Smooth muscle cell (in vitro differentiated cells): ENCODE data around the gene C2CD4A. TPM values are rescaled to one million over a fixed set of nuclear protein-coding genes. Genes with fewer than 3 reads are reported as not detected.
A peak's percentile ranks its signal among the peaks of the same experiment; 100 is the strongest.

Experiments used
- DNase-seq: peaks from one replicate; lab custom pipeline; 2025; ENCODE audit not compliant: unreplicated experiment; lab: John Stamatoyannopoulos, UW
- H2AFZ ChIP-seq: fragments of 200-600 bp; sonication (generic); 2 replicates; pipeline ENCODE4 v1.6.0; 2016; ENCODE audit warnings: antibody characterized with exemption, low read depth, mild to moderate bottlenecking
- H3F3A ChIP-seq: fragments of 200-600 bp; sonication (generic); 2 replicates; pipeline ENCODE4 v1.6.0; 2017; ENCODE audit warnings: antibody characterized with exemption, low read depth
- H3K27ac ChIP-seq: fragments of 200-600 bp; sonication (generic); 2 replicates; pipeline ENCODE4 v1.5.1; 2016; ENCODE audit warnings: low read depth, mild to moderate bottlenecking
- H3K27me3 ChIP-seq: fragments of 200-600 bp; sonication (generic); 2 replicates; pipeline ENCODE4 v1.6.1; 2016; ENCODE audit warnings: low read depth, mild to moderate bottlenecking
- H3K36me3 ChIP-seq: fragments of 200-600 bp; sonication (generic); 2 replicates; pipeline ENCODE4 v1.5.1; 2016; ENCODE audit warnings: low read depth
- H3K4me1 ChIP-seq: fragments of 200-600 bp; sonication (generic); 2 replicates; pipeline ENCODE4 v1.5.1; 2016; ENCODE audit warnings: low read depth
- H3K4me2 ChIP-seq: fragments of 200-600 bp; sonication (generic); 2 replicates; pipeline ENCODE4 v1.6.0; 2016; ENCODE audit warnings: mild to moderate bottlenecking
- H3K4me3 ChIP-seq: fragments of 200-600 bp; sonication (generic); 2 replicates; pipeline ENCODE4 v1.5.1; 2016; ENCODE audit warnings: mild to moderate bottlenecking
- H3K79me2 ChIP-seq: fragments of 200-600 bp; sonication (generic); 2 replicates; pipeline ENCODE4 v1.6.0; 2016; ENCODE audit warnings: low read depth, mild to moderate bottlenecking
- H3K9ac ChIP-seq: fragments of 200-600 bp; sonication (generic); 2 replicates; pipeline ENCODE4 v1.6.0; 2016; ENCODE audit warnings: low read depth
- H3K9me3 ChIP-seq: fragments of 200-600 bp; sonication (generic); replicated peaks from 2 replicates; pipeline ENCODE4 v1.5.1; 2016; ENCODE audit warnings: low read depth
- H4K20me1 ChIP-seq: fragments of 200-600 bp; sonication (generic); 2 replicates; pipeline ENCODE4 v1.6.0; 2016; ENCODE audit warnings: low read depth
- WGBS: methylation state at CpG from one replicate; pipeline ENCODE4 v1.1.7; 2016; ENCODE audit warnings: low lambda C conversion rate; 5-methylcytosine and 5-hydroxymethylcytosine counted together
- polyA plus RNA-seq: library from polyadenylated mRNA; unstranded; fragments of >200 nt; fragmentation: Nextera tagmentation; extraction: Ambion mirVana; gene quantifications from 2 replicates; pipeline ENCODE4 v1.2.1, GENCODE V29; 2016
- total RNA-seq: library from RNA; depleted of rRNA; stranded (reverse); fragments of >200 nt; gene quantifications from 2 replicates; pipeline ENCODE4 v1.2.3, GENCODE V29; 2014
- TF ChIP-seq, protein P1 (sequence below): fragments of 200-600 bp; sonication (generic); IDR thresholded peaks from 2 replicates; pipeline ENCODE4 v1.5.1; 2017; ENCODE audit warnings: borderline replicate concordance, mild to moderate bottlenecking, antibody characterized with exemption; ENCODE audit not compliant: insufficient read depth, poor library complexity, severe bottlenecking

The C2CD4A gene
- total and polyA plus RNA-seq, 2 experiments from 2014 or later, result 0.13 to 0.35 TPM

DNA sequence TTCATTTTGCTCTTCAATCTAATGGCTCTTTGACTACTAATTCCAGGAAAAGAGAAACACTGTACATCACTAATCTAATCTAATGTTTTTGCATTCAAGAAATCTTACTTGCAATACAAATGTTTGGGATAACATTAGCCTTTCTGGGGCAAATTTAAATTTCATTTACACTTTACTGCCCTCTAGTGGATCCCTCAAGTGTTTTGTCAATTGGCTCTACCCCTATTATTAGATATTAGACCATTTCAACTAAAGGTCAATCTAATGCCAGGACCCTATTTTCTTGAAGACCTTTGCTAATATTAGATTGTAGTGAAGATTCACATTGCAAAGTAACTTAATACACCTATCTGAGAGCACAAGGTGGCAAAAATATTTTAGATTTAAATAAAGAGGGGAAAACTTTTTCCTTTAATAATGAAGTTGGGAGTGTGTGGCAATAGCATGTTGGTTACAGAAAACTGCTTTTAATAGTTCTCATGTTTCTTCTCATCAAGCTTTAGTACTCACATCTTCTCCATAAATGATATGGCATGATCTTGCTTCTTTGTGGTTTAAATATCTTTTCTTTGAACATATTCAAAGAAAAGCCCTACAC is 5.0 kb downstream of the C2CD4A start:
- H3K4me3 ChIP-seq, result no peak overlapping the region
- H3K36me3 ChIP-seq, result no peaks in the 10 kb centered on the region
- TF ChIP-seq, protein P1, sequence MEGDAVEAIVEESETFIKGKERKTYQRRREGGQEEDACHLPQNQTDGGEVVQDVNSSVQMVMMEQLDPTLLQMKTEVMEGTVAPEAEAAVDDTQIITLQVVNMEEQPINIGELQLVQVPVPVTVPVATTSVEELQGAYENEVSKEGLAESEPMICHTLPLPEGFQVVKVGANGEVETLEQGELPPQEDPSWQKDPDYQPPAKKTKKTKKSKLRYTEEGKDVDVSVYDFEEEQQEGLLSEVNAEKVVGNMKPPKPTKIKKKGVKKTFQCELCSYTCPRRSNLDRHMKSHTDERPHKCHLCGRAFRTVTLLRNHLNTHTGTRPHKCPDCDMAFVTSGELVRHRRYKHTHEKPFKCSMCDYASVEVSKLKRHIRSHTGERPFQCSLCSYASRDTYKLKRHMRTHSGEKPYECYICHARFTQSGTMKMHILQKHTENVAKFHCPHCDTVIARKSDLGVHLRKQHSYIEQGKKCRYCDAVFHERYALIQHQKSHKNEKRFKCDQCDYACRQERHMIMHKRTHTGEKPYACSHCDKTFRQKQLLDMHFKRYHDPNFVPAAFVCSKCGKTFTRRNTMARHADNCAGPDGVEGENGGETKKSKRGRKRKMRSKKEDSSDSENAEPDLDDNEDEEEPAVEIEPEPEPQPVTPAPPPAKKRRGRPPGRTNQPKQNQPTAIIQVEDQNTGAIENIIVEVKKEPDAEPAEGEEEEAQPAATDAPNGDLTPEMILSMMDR, result peak; percentile 63
- H3K9me3 ChIP-seq, result no peaks in the 10 kb centered on the region
- no peaks in the 10 kb centered on the region for H3F3A ChIP-seq
- no peak overlapping the region for H2AFZ ChIP-seq
- H4K20me1 ChIP-seq, result no peaks in the 10 kb centered on the region
- DNase-seq, result no peak
- peaks cover 34% of the 10 kb centered on the region for H3K27me3 ChIP-seq
- no peaks in the 10 kb centered on the region for H3K79me2 ChIP-seq
- no peak overlapping the region for H3K27ac ChIP-seq
- H3K4me1 ChIP-seq, result peaks cover 5% of the 10 kb centered on the region
- no peak overlapping the region for H3K4me2 ChIP-seq
- H3K9ac ChIP-seq, result no peak overlapping the region

DNA sequence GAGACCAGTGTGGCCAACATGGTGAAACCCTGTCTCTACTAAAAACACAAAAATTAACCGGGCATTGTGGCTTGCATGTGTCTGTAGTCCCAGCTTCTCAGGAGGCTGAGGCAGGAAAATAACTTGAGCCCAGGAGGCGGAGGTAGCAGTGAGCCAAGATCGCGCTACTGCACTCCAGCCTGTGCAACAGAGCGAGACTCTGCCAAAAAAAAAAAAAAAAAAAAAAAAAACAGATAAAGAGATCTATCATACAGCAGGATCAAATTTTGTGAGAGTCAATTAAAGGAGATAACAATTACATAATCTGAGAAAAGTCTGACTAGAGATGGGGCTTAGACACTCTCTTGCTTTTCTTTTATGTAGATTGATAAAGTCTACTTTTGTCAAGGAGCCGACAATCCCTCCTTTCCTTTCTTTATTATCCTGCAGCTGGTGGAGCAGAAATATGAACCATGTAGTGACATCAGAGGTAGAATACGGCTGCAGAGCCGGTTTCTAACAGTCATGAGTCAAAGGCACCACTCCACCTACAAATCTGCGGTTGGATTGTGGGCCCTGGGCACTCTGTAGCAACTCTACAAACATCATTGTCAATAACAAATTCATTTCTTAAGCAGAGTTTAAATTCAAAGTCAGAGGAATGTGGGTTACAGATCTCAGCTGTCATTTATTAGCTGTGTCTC is 9.0 kb downstream of the C2CD4A start:
- H4K20me1 ChIP-seq, result no peaks in the 10 kb centered on the region
- H3K36me3 ChIP-seq, result no peaks in the 10 kb centered on the region
- TF ChIP-seq, protein P1, result no peak
- H3K27me3 ChIP-seq, result no peaks in the 10 kb centered on the region
- peak overlapping the region; percentile 14 for H3K4me2 ChIP-seq
- no peak for DNase-seq
- WGBS, result 75% methylated on average over 9 of the region's 9 CpGs
- no peaks in the 10 kb centered on the region for H3K4me1 ChIP-seq
- peak overlapping the region; percentile 26 for H3K9ac ChIP-seq
- H3K27ac ChIP-seq, result peak overlapping the region; percentile 84
- H3K79me2 ChIP-seq, result no peaks in the 10 kb centered on the region
- no peak overlapping the region for H2AFZ ChIP-seq
- H3F3A ChIP-seq, result no peaks in the 10 kb centered on the region
- H3K9me3 ChIP-seq, result no peaks in the 10 kb centered on the region
- no peak overlapping the region for H3K4me3 ChIP-seq

DNA sequence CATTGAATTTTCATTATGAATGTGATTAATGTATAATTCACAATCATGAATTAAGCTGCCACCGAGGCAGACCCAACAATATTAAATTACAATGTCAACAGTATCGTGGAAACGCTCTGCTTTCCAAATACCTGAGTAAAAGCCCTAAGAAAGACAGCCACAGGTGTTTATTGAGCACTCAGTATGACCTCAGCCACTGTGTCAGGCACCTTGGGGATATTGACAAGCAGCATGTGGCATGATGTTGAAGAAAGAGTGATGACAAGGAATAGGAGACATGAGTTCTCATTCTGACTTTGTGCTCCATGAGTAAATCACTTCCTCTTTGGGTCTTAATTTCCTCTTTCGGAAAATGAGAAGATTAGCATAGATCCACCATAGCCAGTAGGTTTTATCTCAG is 12.8 kb downstream of the C2CD4A start:
- no peak overlapping the region for H2AFZ ChIP-seq
- no peak overlapping the region for H3K9ac ChIP-seq
- DNase-seq, result no peak
- TF ChIP-seq, protein P1, result no peak
- H3K79me2 ChIP-seq, result no peaks in the 10 kb centered on the region
- H4K20me1 ChIP-seq, result no peaks in the 10 kb centered on the region
- no peaks in the 10 kb centered on the region for H3K36me3 ChIP-seq
- H3K4me3 ChIP-seq, result no peak overlapping the region
- H3K4me1 ChIP-seq, result no peaks in the 10 kb centered on the region
- no peak overlapping the region for H3K4me2 ChIP-seq
- WGBS, result 92% methylated on average over 4 of the region's 4 CpGs
- H3K27ac ChIP-seq, result no peak overlapping the region
- H3K9me3 ChIP-seq, result no peaks in the 10 kb centered on the region
- no peaks in the 10 kb centered on the region for H3F3A ChIP-seq
- H3K27me3 ChIP-seq, result no peaks in the 10 kb centered on the region
